GM18526 (cell line): ENCODE results near the gene ITGA6.

Experiments
- POLR2A ChIP-seq: IDR thresholded peaks from 3 replicates; pipeline ENCODE4 v1.6.1; 2011; ENCODE audit not compliant: insufficient read length; ENCODE audit errors: extremely low read depth

The ITGA6 gene

GRCh38 chr2:172510088-172510487 lies 82.7 kb downstream of the ITGA6 start:
- no peak for TF ChIP-seq POLR2A

GRCh38 chr2:172510548-172510947 lies 83.2 kb downstream of the ITGA6 start:
- no peak for TF ChIP-seq POLR2A

GRCh38 chr2:172512810-172513523 lies 85.6 kb downstream of the ITGA6 start:
- no peak for TF ChIP-seq POLR2A

- TF ChIP-seq POLR2A: no peak
Observed at GRCh38 chr2:172513524-172513900, 86.1 kb downstream of the ITGA6 start.

GRCh38 chr2:172513935-172514586 lies 86.7 kb downstream of the ITGA6 start:
- no peak for TF ChIP-seq POLR2A

- TF ChIP-seq POLR2A: no peak
Observed at GRCh38 chr2:172516299-172516698, 88.9 kb downstream of the ITGA6 start.

- TF ChIP-seq POLR2A: no peak
Observed at GRCh38 chr2:172518995-172519394, 91.6 kb downstream of the ITGA6 start.

GRCh38 chr2:172525601-172526000 lies 98.2 kb downstream of the ITGA6 start:
- TF ChIP-seq POLR2A: no peak

- no peak for TF ChIP-seq POLR2A
Observed at GRCh38 chr2:172531309-172531708, 103.9 kb downstream of the ITGA6 start.

GRCh38 chr2:172533687-172534086 lies 106.3 kb downstream of the ITGA6 start:
- no peak for TF ChIP-seq POLR2A

GRCh38 chr2:172535119-172535518 lies 107.7 kb downstream of the ITGA6 start:
- TF ChIP-seq POLR2A: no peak

GRCh38 chr2:172539767-172540166 lies 112.4 kb downstream of the ITGA6 start:
- no peak for TF ChIP-seq POLR2A

GRCh38 chr2:172540421-172540820 lies 113.0 kb downstream of the ITGA6 start:
- TF ChIP-seq POLR2A: no peak

GRCh38 chr2:172545408-172546075 lies 118.2 kb downstream of the ITGA6 start:
- no peak for TF ChIP-seq POLR2A

- no peak for TF ChIP-seq POLR2A
Observed at GRCh38 chr2:172549131-172549530, 121.7 kb downstream of the ITGA6 start.

- TF ChIP-seq POLR2A: no peak
Observed at GRCh38 chr2:172550419-172550818, 123.0 kb downstream of the ITGA6 start.

GRCh38 chr2:172551271-172551670 lies 123.9 kb downstream of the ITGA6 start:
- no peak for TF ChIP-seq POLR2A
